Hepatocyte (in vitro differentiated cells): ENCODE data around the gene KRTAP10-3. TPM values are rescaled to one million over a fixed set of nuclear protein-coding genes. Genes with fewer than 3 reads are reported as not detected.

Source experiments
- DNase-seq: peaks from one replicate; pipeline ENCODE4 v3.0.0-alpha.2; 2016; ENCODE audit warnings: low spot score
- H2AFZ ChIP-seq: fragments of 200-600 bp; sonication (generic); 2 replicates; pipeline ENCODE4 v1.6.0; 2016; ENCODE audit warnings: antibody characterized with exemption, mild to moderate bottlenecking
- H3K27ac ChIP-seq: fragments of 200-600 bp; sonication (generic); 2 replicates; pipeline ENCODE4 v1.5.1; 2016; ENCODE audit warnings: mild to moderate bottlenecking
- H3K27me3 ChIP-seq: fragments of 200-600 bp; sonication (generic); 2 replicates; pipeline ENCODE4 v1.6.1; 2016
- H3K36me3 ChIP-seq: fragments of 200-600 bp; sonication (generic); replicated peaks from 2 replicates; pipeline ENCODE4 v1.5.1; 2016; ENCODE audit warnings: low read depth; ENCODE audit not compliant: insufficient read depth
- H3K4me1 ChIP-seq: fragments of 200-600 bp; sonication (generic); 2 replicates; pipeline ENCODE4 v1.5.1; 2016; ENCODE audit warnings: mild to moderate bottlenecking, moderate library complexity; ENCODE audit not compliant: insufficient read depth
- H3K4me2 ChIP-seq: fragments of 200-600 bp; sonication (generic); 2 replicates; pipeline ENCODE4 v1.6.0; 2016
- H3K4me3 ChIP-seq: fragments of 200-600 bp; sonication (generic); 2 replicates; pipeline ENCODE4 v1.5.1; 2016; ENCODE audit warnings: mild to moderate bottlenecking
- H3K79me2 ChIP-seq: fragments of 200-600 bp; sonication (generic); 2 replicates; pipeline ENCODE4 v1.6.0; 2017; ENCODE audit warnings: mild to moderate bottlenecking
- H3K9me2 ChIP-seq: fragments of 200-600 bp; sonication (generic); replicated peaks from 2 replicates; pipeline ENCODE4 v1.6.0; 2017; ENCODE audit warnings: mild to moderate bottlenecking; ENCODE audit not compliant: insufficient read depth
- H3K9me3 ChIP-seq: fragments of 200-600 bp; sonication (generic); 2 replicates; pipeline ENCODE4 v1.5.1; 2016; ENCODE audit warnings: low read depth, mild to moderate bottlenecking
- H4K20me1 ChIP-seq: fragments of 200-600 bp; sonication (generic); 2 replicates; pipeline ENCODE4 v1.6.0; 2016; ENCODE audit warnings: mild to moderate bottlenecking; ENCODE audit not compliant: insufficient read depth, poor library complexity, severe bottlenecking
- EZH2 ChIP-seq: fragments of 200-600 bp; sonication (generic); IDR thresholded peaks from 2 replicates; pipeline ENCODE4 v1.6.1; 2016; ENCODE audit warnings: antibody characterized with exemption, mild to moderate bottlenecking, borderline replicate concordance
- EZH2phosphoT487 ChIP-seq: fragments of 200-600 bp; sonication (generic); IDR thresholded peaks from one replicate; pipeline ENCODE4 v1.6.1; 2018; ENCODE audit warnings: antibody characterized with exemption, mild to moderate bottlenecking, low read depth, moderate library complexity; ENCODE audit not compliant: unreplicated experiment, severe bottlenecking
- WGBS: methylation state at CpG from one replicate; pipeline ENCODE4 v1.1.6; 2016; ENCODE audit warnings: low lambda C conversion rate; ENCODE audit errors: missing lambda C conversion rate; 5-methylcytosine and 5-hydroxymethylcytosine counted together
- polyA plus RNA-seq: library from polyadenylated mRNA; unstranded; fragments of >200 nt; fragmentation: Nextera tagmentation; extraction: Ambion mirVana; gene quantifications from 2 replicates; pipeline ENCODE4 v1.2.1, GENCODE V29; 2016
- total RNA-seq: library from RNA; depleted of rRNA; stranded (reverse); fragments of >200 nt; gene quantifications from 2 replicates; pipeline ENCODE4 v1.2.3, GENCODE V29; 2014
- TF ChIP-seq, protein P1 (sequence below): fragments of 200-600 bp; sonication (generic); IDR thresholded peaks from 2 replicates; pipeline ENCODE4 v1.5.1; 2016; ENCODE audit warnings: antibody characterized with exemption, mild to moderate bottlenecking; ENCODE audit not compliant: poor library complexity

Gene KRTAP10-3
- total and polyA plus RNA-seq, 2 experiments from 2014 or later: not detected

DNA sequence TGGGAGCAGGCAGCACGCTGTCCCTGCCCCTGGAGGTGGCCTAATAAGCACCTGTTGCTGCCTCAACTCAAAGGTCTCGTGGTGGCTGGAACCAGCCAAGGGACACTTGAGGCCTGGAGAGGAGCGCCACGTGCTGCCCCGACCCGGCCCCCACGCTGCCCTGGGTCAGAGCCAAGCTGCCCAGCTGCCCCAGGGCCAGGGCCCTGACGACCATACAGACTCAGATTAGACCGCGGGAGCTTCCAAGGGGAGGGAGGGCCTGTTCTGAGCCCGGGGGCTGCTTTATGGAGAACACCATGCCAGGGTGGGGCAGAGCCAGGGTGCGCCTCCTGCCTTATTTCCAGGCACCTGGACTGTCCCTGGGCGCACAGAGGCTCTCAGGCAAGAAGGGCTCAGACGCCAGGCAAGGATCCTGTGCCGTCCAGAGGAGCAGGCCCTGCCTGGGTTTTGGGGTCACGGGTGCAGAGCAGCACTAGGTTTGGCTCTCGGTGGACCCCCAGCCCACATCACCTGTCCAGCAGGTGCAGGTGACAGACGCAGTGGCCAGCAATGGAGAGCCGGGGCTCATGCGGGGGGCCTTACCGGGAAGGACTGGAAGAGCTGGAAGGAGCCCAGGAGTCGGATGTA is 37.2 kb downstream of the KRTAP10-3 start:
- Histone ChIP-seq H3K9me2 (no peaks in the 10 kb centered on the region), H3K4me1 (no peaks in the 10 kb centered on the region), H4K20me1 (no peaks in the 10 kb centered on the region), H3K4me3 (no peak overlapping the region), H3K27me3 (no peaks in the 10 kb centered on the region), H2AFZ (no peak overlapping the region), H3K4me2 (no peak overlapping the region), H3K9me3 (no peaks in the 10 kb centered on the region), H3K27ac (no peak overlapping the region), H3K79me2 (no peaks in the 10 kb centered on the region), H3K36me3 (no peaks in the 10 kb centered on the region)
- 96% methylated on average over 22 of the region's 22 CpGs for WGBS
- TF ChIP-seq EZH2phosphoT487 (no peak), EZH2 (no peak)
- TF ChIP-seq, protein P1, sequence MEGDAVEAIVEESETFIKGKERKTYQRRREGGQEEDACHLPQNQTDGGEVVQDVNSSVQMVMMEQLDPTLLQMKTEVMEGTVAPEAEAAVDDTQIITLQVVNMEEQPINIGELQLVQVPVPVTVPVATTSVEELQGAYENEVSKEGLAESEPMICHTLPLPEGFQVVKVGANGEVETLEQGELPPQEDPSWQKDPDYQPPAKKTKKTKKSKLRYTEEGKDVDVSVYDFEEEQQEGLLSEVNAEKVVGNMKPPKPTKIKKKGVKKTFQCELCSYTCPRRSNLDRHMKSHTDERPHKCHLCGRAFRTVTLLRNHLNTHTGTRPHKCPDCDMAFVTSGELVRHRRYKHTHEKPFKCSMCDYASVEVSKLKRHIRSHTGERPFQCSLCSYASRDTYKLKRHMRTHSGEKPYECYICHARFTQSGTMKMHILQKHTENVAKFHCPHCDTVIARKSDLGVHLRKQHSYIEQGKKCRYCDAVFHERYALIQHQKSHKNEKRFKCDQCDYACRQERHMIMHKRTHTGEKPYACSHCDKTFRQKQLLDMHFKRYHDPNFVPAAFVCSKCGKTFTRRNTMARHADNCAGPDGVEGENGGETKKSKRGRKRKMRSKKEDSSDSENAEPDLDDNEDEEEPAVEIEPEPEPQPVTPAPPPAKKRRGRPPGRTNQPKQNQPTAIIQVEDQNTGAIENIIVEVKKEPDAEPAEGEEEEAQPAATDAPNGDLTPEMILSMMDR: no peak
- DNase-seq: no peak

- Histone ChIP-seq H3K9me2 (no peaks in the 10 kb centered on the region), H3K27ac (no peak overlapping the region), H3K4me1 (no peaks in the 10 kb centered on the region), H3K9me3 (no peaks in the 10 kb centered on the region), H3K79me2 (no peaks in the 10 kb centered on the region), H3K27me3 (no peaks in the 10 kb centered on the region), H4K20me1 (no peaks in the 10 kb centered on the region), H3K4me3 (no peak overlapping the region), H3K36me3 (no peaks in the 10 kb centered on the region), H3K4me2 (no peak overlapping the region), H2AFZ (no peak overlapping the region)
- no peak for DNase-seq
- no peak for TF ChIP-seq EZH2phosphoT487
- no peak for TF ChIP-seq EZH2
- TF ChIP-seq, protein P1: no peak
- WGBS: 88% methylated on average over 31 of the region's 31 CpGs
Observed at GRCh38 chr21:44520326-44521300, 38.0 kb downstream of the KRTAP10-3 start.

- TF ChIP-seq, protein P1: no peak
- TF ChIP-seq EZH2 (no peak), EZH2phosphoT487 (no peak)
- DNase-seq: no peak
- H3K9me2 ChIP-seq: no peaks in the 10 kb centered on the region
- no peaks in the 10 kb centered on the region for H3K4me1 ChIP-seq
- no peak overlapping the region for H2AFZ ChIP-seq
- H3K79me2 ChIP-seq: no peaks in the 10 kb centered on the region
- 94% methylated on average over 27 of the region's 28 CpGs for WGBS
- H3K9me3 ChIP-seq: no peaks in the 10 kb centered on the region
- no peak overlapping the region for H3K4me3 ChIP-seq
- H3K27ac ChIP-seq: no peak overlapping the region
- no peak overlapping the region for H3K4me2 ChIP-seq
- no peaks in the 10 kb centered on the region for H3K36me3 ChIP-seq
- H3K27me3 ChIP-seq: no peaks in the 10 kb centered on the region
- H4K20me1 ChIP-seq: no peaks in the 10 kb centered on the region
Observed at GRCh38 chr21:44519346-44520325, 39.0 kb downstream of the KRTAP10-3 start.
